MM.1S (cell line): ENCODE measurements around the gene KRTAP6-1.

Experiments used
- EZH2 ChIP-seq: fragments of 300-600 bp; sonication (generic); optimal IDR thresholded peaks from 2 replicates; pipeline ENCODE3; 2017; ENCODE audit warnings: low read depth, mild to moderate bottlenecking, antibody characterized with exemption, low read length, mixed read lengths
- EZH2phosphoT487 ChIP-seq: fragments of 300-600 bp; sonication (generic); IDR thresholded peaks from 2 replicates; pipeline ENCODE4 v1.6.1; 2018; ENCODE audit warnings: antibody characterized with exemption, low read length
- TF ChIP-seq, protein P1 (sequence below): fragments of 300-600 bp; sonication (generic); IDR thresholded peaks from 2 replicates; pipeline ENCODE4 v1.5.1; 2016; ENCODE audit warnings: antibody characterized with exemption, low read length, mixed read lengths

- TF ChIP-seq, protein P1, sequence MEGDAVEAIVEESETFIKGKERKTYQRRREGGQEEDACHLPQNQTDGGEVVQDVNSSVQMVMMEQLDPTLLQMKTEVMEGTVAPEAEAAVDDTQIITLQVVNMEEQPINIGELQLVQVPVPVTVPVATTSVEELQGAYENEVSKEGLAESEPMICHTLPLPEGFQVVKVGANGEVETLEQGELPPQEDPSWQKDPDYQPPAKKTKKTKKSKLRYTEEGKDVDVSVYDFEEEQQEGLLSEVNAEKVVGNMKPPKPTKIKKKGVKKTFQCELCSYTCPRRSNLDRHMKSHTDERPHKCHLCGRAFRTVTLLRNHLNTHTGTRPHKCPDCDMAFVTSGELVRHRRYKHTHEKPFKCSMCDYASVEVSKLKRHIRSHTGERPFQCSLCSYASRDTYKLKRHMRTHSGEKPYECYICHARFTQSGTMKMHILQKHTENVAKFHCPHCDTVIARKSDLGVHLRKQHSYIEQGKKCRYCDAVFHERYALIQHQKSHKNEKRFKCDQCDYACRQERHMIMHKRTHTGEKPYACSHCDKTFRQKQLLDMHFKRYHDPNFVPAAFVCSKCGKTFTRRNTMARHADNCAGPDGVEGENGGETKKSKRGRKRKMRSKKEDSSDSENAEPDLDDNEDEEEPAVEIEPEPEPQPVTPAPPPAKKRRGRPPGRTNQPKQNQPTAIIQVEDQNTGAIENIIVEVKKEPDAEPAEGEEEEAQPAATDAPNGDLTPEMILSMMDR: no peak
- TF ChIP-seq EZH2: no peak
- TF ChIP-seq EZH2phosphoT487: no peak
Observed at GRCh38 chr21:30592140-30592539, 21.6 kb downstream of the KRTAP6-1 start, which contains the start of gene KRTAP6-3.
